HEK293 (cell line): Measurements from ENCODE around the gene CSHL1.
"Not testable (repeated sequence)": the region's sequence is repeated elsewhere in the genome, so short reads cannot be mapped to it uniquely, and the experiment has no call there.

ENCODE experiments used
- AEBP2 ChIP-seq: fragments of 450-650 bp; formaldehyde crosslinking; IDR thresholded peaks from 2 replicates; pipeline ENCODE4 v1.5.1; 2016; ENCODE audit warnings: missing biosample characterization, missing genetic modification characterization, borderline replicate concordance
- BCL11A ChIP-seq: fragments of 450-650 bp; formaldehyde crosslinking; IDR thresholded peaks from 2 replicates; pipeline ENCODE4 v1.5.1; 2016; ENCODE audit warnings: low read depth, missing biosample characterization, missing genetic modification characterization
- CTCF ChIP-seq: fragments of 450-650 bp; formaldehyde crosslinking; IDR thresholded peaks from 2 replicates; pipeline ENCODE4 v1.5.1; 2016; ENCODE audit warnings: missing biosample characterization, missing genetic modification characterization
- ELK4 ChIP-seq: IDR thresholded peaks from 2 replicates; pipeline ENCODE4 v1.6.1; 2011; ENCODE audit warnings: mild to moderate bottlenecking, low read depth, low read length, borderline replicate concordance
- ZNF394 ChIP-seq: fragments of 450-650 bp; formaldehyde crosslinking; IDR thresholded peaks from 2 replicates; pipeline ENCODE4 v1.5.1; 2016; ENCODE audit warnings: missing biosample characterization, missing genetic modification characterization, mild to moderate bottlenecking, moderate library complexity, borderline replicate concordance
- ZNF626 ChIP-seq: fragments of 450-650 bp; sonication (Bioruptor Pico); formaldehyde crosslinking; IDR thresholded peaks from 2 replicates; pipeline ENCODE4 v1.5.1; 2018; ENCODE audit warnings: missing biosample characterization, missing genetic modification characterization, inconsistent platforms

GRCh38 chr17:63869491-63870291 is 41.4 kb downstream of the CSHL1 start:
- TF ChIP-seq ZNF394 (tag by site-specific recombination); BCL11A (tag by site-specific recombination); ZNF626; CTCF (tag by site-specific recombination); AEBP2 (tag by site-specific recombination); ELK4: not testable (repeated sequence)
